Spleen (tissue), 7 donors: ENCODE data around the gene PHKA1.

Experiments
- POLR2A ChIP-seq, 3 donors: fragments of 450-650 bp; IDR thresholded peaks; one replicate each; pipeline ENCODE4 v1.5.1; 2017; ENCODE audit warnings: antibody characterized with exemption in 3 of 3, mild to moderate bottlenecking in 1 of 3
- POLR2AphosphoS5 ChIP-seq, 3 donors: sonication (generic); formaldehyde crosslinking; IDR thresholded peaks; one replicate each; pipeline ENCODE4 v1.5.1; 2017; ENCODE audit warnings: antibody characterized with exemption in 3 of 3
- TF ChIP-seq, protein P1 (sequence below), 11 experiments: fragments of 200-600 bp in 7 of 11; fragments of 450-650 bp in 4 of 11; sonication (generic) in 4 of 11; IDR thresholded peaks in 8 of 11; conservative IDR thresholded peaks in 3 of 11; 1 replicate in 7 of 11; 2 replicates in 4 of 11; pipeline versions ENCODE4 v1.4.0 to v1.8.0; 2016 to 2021; ENCODE audit warnings: antibody characterized with exemption in 11 of 11, inconsistent platforms in 4 of 11, mild to moderate bottlenecking in 1 of 11
- donor health status: DM: no; HTN: no; CAD: no; lungs with moderate emphysema.
- donor health status: DM: no; HTN: no; CAD: no.
- donor health status: DM: no; HTN: no; CAD: no.

GRCh38 chrX:72683631-72684030 is 30.5 kb downstream of the PHKA1 start:
- TF ChIP-seq, protein P1, sequence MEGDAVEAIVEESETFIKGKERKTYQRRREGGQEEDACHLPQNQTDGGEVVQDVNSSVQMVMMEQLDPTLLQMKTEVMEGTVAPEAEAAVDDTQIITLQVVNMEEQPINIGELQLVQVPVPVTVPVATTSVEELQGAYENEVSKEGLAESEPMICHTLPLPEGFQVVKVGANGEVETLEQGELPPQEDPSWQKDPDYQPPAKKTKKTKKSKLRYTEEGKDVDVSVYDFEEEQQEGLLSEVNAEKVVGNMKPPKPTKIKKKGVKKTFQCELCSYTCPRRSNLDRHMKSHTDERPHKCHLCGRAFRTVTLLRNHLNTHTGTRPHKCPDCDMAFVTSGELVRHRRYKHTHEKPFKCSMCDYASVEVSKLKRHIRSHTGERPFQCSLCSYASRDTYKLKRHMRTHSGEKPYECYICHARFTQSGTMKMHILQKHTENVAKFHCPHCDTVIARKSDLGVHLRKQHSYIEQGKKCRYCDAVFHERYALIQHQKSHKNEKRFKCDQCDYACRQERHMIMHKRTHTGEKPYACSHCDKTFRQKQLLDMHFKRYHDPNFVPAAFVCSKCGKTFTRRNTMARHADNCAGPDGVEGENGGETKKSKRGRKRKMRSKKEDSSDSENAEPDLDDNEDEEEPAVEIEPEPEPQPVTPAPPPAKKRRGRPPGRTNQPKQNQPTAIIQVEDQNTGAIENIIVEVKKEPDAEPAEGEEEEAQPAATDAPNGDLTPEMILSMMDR (IDR thresholded peaks at IDR 0.05 in 8 of 11, conservative IDR thresholded peaks at IDR 0.05 in 3 of 11) = no peak
- TF ChIP-seq POLR2AphosphoS5 (IDR thresholded peaks at IDR 0.05) (no peak), POLR2A (IDR thresholded peaks at IDR 0.05) (no peak)
